ENCODE measurements around the gene PHACTR1. TPM values are rescaled to one million over a fixed set of nuclear protein-coding genes. Genes with fewer than 3 reads are reported as not detected.

PHACTR1 gene
- total and polyA plus RNA-seq, 2 experiments from 2014 or later = 0.65 to 3.2 TPM

- H3K9me3 ChIP-seq (ENCODE audit: low read depth) = no peaks in the 10 kb centered on the region
- no peaks in the 10 kb centered on the region for H3K36me3 ChIP-seq (ENCODE audit: low read depth)
- in situ Hi-C loops (cut with MboI) = no loop called here
- no peaks in the 10 kb centered on the region for H3K27me3 ChIP-seq (replicated peaks; ENCODE audit: insufficient read depth)
- DNase-seq = no peak
- no peak overlapping the region for H3K4me2 ChIP-seq (ENCODE audit: unreplicated experiment)
- 89 to 91% methylated on average over 5 of the region's 5 CpGs for WGBS, 2 experiments (ENCODE audit: low coverage in 1 of 2, low lambda C conversion rate in 2 of 2, missing lambda C conversion rate in 2 of 2)
- H2AFZ ChIP-seq = no peak overlapping the region
- H3K9ac ChIP-seq = no peak overlapping the region
- H3K27ac ChIP-seq = no peak overlapping the region
- TF ChIP-seq EZH2phosphoT487 (IDR thresholded peaks at IDR 0.05; ENCODE audit: insufficient read depth, low read depth) = no peak
- TF ChIP-seq EZH2 (IDR thresholded peaks at IDR 0.05; ENCODE audit: insufficient read depth, poor library complexity, severe bottlenecking) = no peak
- H3K4me1 ChIP-seq (ENCODE audit: insufficient read depth) = peaks cover 16% of the 10 kb centered on the region
- H3K4me3 ChIP-seq = no peak overlapping the region
- no peaks in the 10 kb centered on the region for H3K79me2 ChIP-seq (ENCODE audit: insufficient read depth)
- peaks cover 21% of the 10 kb centered on the region; the same call in 1 of the 2 replicates for H3F3A ChIP-seq (ENCODE audit: insufficient read depth)
- no peaks in the 10 kb centered on the region for H4K20me1 ChIP-seq (ENCODE audit: insufficient read depth)
- H3K9me2 ChIP-seq (ENCODE audit: insufficient read depth) = no peaks in the 10 kb centered on the region
These were observed 252.4 kb downstream of the PHACTR1 start for GRCh38 chr6:12968839-12969558.

DNA sequence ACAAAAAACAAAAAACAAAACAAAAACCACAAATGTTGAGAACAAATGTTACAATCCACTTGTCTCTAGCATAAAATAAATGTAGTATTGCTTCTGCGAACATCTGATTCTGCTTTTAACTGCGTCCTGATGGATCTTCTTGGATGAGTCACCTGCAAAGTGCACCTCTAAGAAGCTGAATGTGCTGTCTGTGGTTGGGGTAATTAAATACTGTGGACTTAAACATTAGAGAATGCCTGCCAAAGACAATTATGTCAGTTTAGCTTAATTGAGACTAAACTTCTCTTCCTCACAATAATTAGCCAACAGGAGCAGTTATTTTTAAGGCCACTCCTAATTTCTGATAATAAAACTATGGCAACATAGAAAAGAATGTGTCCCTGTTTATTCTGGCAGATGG, 253.4 kb downstream of the PHACTR1 start:
- Histone ChIP-seq H4K20me1 (ENCODE audit: insufficient read depth) (no peaks in the 10 kb centered on the region), H3K79me2 (ENCODE audit: insufficient read depth) (no peaks in the 10 kb centered on the region), H3K9me3 (ENCODE audit: low read depth) (no peaks in the 10 kb centered on the region), H2AFZ (no peak overlapping the region), H3K27me3 (replicated peaks; ENCODE audit: insufficient read depth) (no peaks in the 10 kb centered on the region), H3K4me2 (ENCODE audit: unreplicated experiment) (no peak overlapping the region), H3K36me3 (ENCODE audit: low read depth) (no peaks in the 10 kb centered on the region), H3K27ac (no peak overlapping the region), H3K9ac (no peak overlapping the region), H3K4me1 (ENCODE audit: insufficient read depth) (peaks cover 16% of the 10 kb centered on the region), H3F3A (ENCODE audit: insufficient read depth) (peaks cover 21% of the 10 kb centered on the region; the same call in 1 of the 2 replicates), H3K9me2 (ENCODE audit: insufficient read depth) (no peaks in the 10 kb centered on the region), H3K4me3 (no peak overlapping the region)
- DNase-seq = no peak
- TF ChIP-seq EZH2 (IDR thresholded peaks at IDR 0.05; ENCODE audit: insufficient read depth, poor library complexity, severe bottlenecking) (no peak), EZH2phosphoT487 (IDR thresholded peaks at IDR 0.05; ENCODE audit: insufficient read depth, low read depth) (no peak)
- in situ Hi-C loops (cut with MboI) = no loop called here
- 89 to 92% methylated on average over 2 of the region's 2 CpGs for WGBS, 2 experiments (ENCODE audit: low coverage in 1 of 2, low lambda C conversion rate in 2 of 2, missing lambda C conversion rate in 2 of 2)

DNA sequence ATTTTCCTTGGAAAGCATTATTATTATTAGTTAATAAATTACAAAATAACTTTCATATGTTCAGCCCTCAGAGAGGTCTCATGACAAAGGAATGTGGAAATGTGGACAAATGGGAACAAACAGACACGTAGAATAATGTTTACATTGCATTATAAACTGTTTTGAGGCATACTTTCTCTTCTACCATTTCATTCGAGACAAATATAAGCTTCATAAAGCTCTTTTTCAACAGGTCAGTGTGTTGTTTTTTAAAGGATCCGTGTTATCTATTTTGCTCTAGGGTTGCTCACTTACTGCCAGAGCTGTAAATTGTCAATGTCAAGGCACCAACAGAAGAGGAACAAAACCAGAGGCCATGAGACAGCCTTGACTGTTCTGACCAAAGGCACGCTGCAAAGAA, 256.8 kb downstream of the PHACTR1 start:
- Histone ChIP-seq H3K9ac (no peak overlapping the region), H3K9me3 (ENCODE audit: low read depth) (no peaks in the 10 kb centered on the region), H3K79me2 (ENCODE audit: insufficient read depth) (no peaks in the 10 kb centered on the region), H3K4me2 (ENCODE audit: unreplicated experiment) (no peak overlapping the region), H3K9me2 (ENCODE audit: insufficient read depth) (no peaks in the 10 kb centered on the region), H3K27me3 (replicated peaks; ENCODE audit: insufficient read depth) (no peaks in the 10 kb centered on the region), H3K4me3 (no peak overlapping the region), H3F3A (ENCODE audit: insufficient read depth) (peaks cover 3% of the 10 kb centered on the region; the same call in 1 of the 2 replicates), H3K36me3 (ENCODE audit: low read depth) (no peaks in the 10 kb centered on the region), H2AFZ (no peak overlapping the region), H4K20me1 (ENCODE audit: insufficient read depth) (no peaks in the 10 kb centered on the region), H3K4me1 (ENCODE audit: insufficient read depth) (peaks cover 4% of the 10 kb centered on the region), H3K27ac (no peak overlapping the region)
- in situ Hi-C loops (cut with MboI) = no loop called here
- 55% methylated on average over 4 of the region's 4 CpGs for WGBS, 2 experiments (ENCODE audit: low coverage in 1 of 2, low lambda C conversion rate in 2 of 2, missing lambda C conversion rate in 2 of 2)
- TF ChIP-seq EZH2 (IDR thresholded peaks at IDR 0.05; ENCODE audit: insufficient read depth, poor library complexity, severe bottlenecking) (no peak), EZH2phosphoT487 (IDR thresholded peaks at IDR 0.05; ENCODE audit: insufficient read depth, low read depth) (no peak)
- DNase-seq = no peak

DNA sequence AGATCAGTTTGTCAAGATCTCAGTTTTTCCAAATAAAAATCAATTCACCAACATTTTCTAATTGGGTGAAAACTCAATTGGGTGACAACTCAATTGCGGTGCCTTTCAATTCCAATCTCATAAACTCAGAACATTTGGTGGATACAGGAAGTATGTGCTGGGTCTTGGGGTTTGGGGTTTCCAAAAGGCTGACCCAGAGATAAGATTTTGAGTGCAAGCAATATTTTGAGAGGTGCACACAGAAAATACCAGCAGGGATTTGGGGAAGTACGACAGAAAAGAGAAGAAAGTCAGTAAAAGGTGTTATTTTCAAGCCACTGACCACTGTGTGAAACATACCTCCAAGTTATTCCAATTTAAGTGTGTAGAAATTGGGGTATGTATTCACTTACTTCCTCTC, 258.0 kb downstream of the PHACTR1 start:
- Histone ChIP-seq H3K4me2 (ENCODE audit: unreplicated experiment) (no peak overlapping the region), H3K27ac (no peak overlapping the region), H3K9me2 (ENCODE audit: insufficient read depth) (no peaks in the 10 kb centered on the region), H3K79me2 (ENCODE audit: insufficient read depth) (no peaks in the 10 kb centered on the region), H3F3A (ENCODE audit: insufficient read depth) (no peaks in the 10 kb centered on the region), H2AFZ (no peak overlapping the region), H3K9me3 (ENCODE audit: low read depth) (no peaks in the 10 kb centered on the region), H3K9ac (no peak overlapping the region), H4K20me1 (ENCODE audit: insufficient read depth) (no peaks in the 10 kb centered on the region), H3K36me3 (ENCODE audit: low read depth) (no peaks in the 10 kb centered on the region), H3K4me1 (ENCODE audit: insufficient read depth) (no peaks in the 10 kb centered on the region), H3K27me3 (replicated peaks; ENCODE audit: insufficient read depth) (no peaks in the 10 kb centered on the region), H3K4me3 (no peak overlapping the region)
- in situ Hi-C loops (cut with MboI) = no loop called here
- TF ChIP-seq EZH2 (IDR thresholded peaks at IDR 0.05; ENCODE audit: insufficient read depth, poor library complexity, severe bottlenecking) = no peak
- TF ChIP-seq EZH2phosphoT487 (IDR thresholded peaks at IDR 0.05; ENCODE audit: insufficient read depth, low read depth) = no peak
- 93 to 95% methylated on average over 2 of the region's 2 CpGs for whole genome bisulfite sequencing, 2 experiments (ENCODE audit: low coverage in 1 of 2, low lambda C conversion rate in 2 of 2, missing lambda C conversion rate in 2 of 2)
- DNase-seq = no peak

Data from GM23248 (cell line).